Progenitor cell of endocrine pancreas (in vitro differentiated cells): ENCODE measurements around the gene PHKB. TPM values are rescaled to one million over a fixed set of nuclear protein-coding genes. Genes with fewer than 3 reads are reported as not detected.

Source experiments
- DNase-seq: peaks from one replicate; pipeline ENCODE4 v3.0.0; 2021; ENCODE audit warnings: low spot score; ENCODE audit not compliant: unreplicated experiment
- H3K27ac Mint-ChIP-seq: 2 replicates; pipeline ENCODE4 v1.8.0; 2021; ENCODE audit warnings: mild to moderate bottlenecking, moderate library complexity, mixed read lengths
- H3K27me3 Mint-ChIP-seq: 2 replicates; pipeline ENCODE4 v1.8.0; 2021; ENCODE audit warnings: mixed read lengths
- H3K36me3 Mint-ChIP-seq: 2 replicates; pipeline ENCODE4 v1.8.0; 2022; ENCODE audit warnings: mixed read lengths; ENCODE audit not compliant: insufficient read depth
- H3K4me1 Mint-ChIP-seq: 2 replicates; pipeline ENCODE4 v1.8.0; 2021; ENCODE audit warnings: low read depth, mixed read lengths
- H3K4me3 Mint-ChIP-seq: 2 replicates; pipeline ENCODE4 v1.8.0; 2021; ENCODE audit warnings: low read depth, mild to moderate bottlenecking, moderate library complexity, mixed read lengths
- H3K9me3 Mint-ChIP-seq: 2 replicates; pipeline ENCODE4 v1.8.0; 2021; ENCODE audit warnings: low read depth, mixed read lengths
- CTCF ChIP-seq: fragments of 200-600 bp; sonication (generic); IDR thresholded peaks from one replicate; pipeline ENCODE4 v1.5.0; 2021; ENCODE audit warnings: antibody characterized with exemption, mild to moderate bottlenecking; ENCODE audit not compliant: unreplicated experiment
- total RNA-seq: library from RNA; stranded (reverse); gene quantifications from 2 replicates; pipeline ENCODE4 v1.2.1, GENCODE V29; 2021

PHKB gene
- total RNA-seq, 1 donor from 2014 or later = 94.1 TPM

GRCh38 chr16:47631131-47631530 is 170.0 kb downstream of the PHKB start:
- H3K27ac Mint-ChIP-seq = no peak overlapping the region
- H3K4me1 Mint-ChIP-seq = peaks cover 13% of the 10 kb centered on the region
- H3K9me3 Mint-ChIP-seq = peaks cover 3% of the 10 kb centered on the region
- TF ChIP-seq CTCF = no peak
- H3K27me3 Mint-ChIP-seq = no peaks in the 10 kb centered on the region
- no peak for DNase-seq
- no peak overlapping the region for H3K4me3 Mint-ChIP-seq
- H3K36me3 Mint-ChIP-seq = peaks cover 9% of the 10 kb centered on the region

- peaks cover 3% of the 10 kb centered on the region for H3K9me3 Mint-ChIP-seq
- H3K27ac Mint-ChIP-seq = no peak overlapping the region
- DNase-seq = no peak
- H3K4me3 Mint-ChIP-seq = no peak overlapping the region
- no peaks in the 10 kb centered on the region for H3K27me3 Mint-ChIP-seq
- TF ChIP-seq CTCF = no peak
- H3K4me1 Mint-ChIP-seq = no peaks in the 10 kb centered on the region
- peaks cover 11% of the 10 kb centered on the region for H3K36me3 Mint-ChIP-seq
Observed at GRCh38 chr16:47634126-47634525, 173.0 kb downstream of the PHKB start.

GRCh38 chr16:47634727-47635126 is 173.6 kb downstream of the PHKB start:
- H3K4me3 Mint-ChIP-seq = no peak overlapping the region
- H3K4me1 Mint-ChIP-seq = no peaks in the 10 kb centered on the region
- peaks cover 3% of the 10 kb centered on the region for H3K9me3 Mint-ChIP-seq
- no peak overlapping the region for H3K27ac Mint-ChIP-seq
- peaks cover 11% of the 10 kb centered on the region for H3K36me3 Mint-ChIP-seq
- no peaks in the 10 kb centered on the region for H3K27me3 Mint-ChIP-seq
- no peak for TF ChIP-seq CTCF
- DNase-seq = no peak

- peaks cover 3% of the 10 kb centered on the region for H3K4me1 Mint-ChIP-seq
- no peak for DNase-seq
- H3K27me3 Mint-ChIP-seq = no peaks in the 10 kb centered on the region
- no peak overlapping the region for H3K4me3 Mint-ChIP-seq
- TF ChIP-seq CTCF = no peak
- H3K36me3 Mint-ChIP-seq = peaks cover 7% of the 10 kb centered on the region
- no peak overlapping the region for H3K27ac Mint-ChIP-seq
- H3K9me3 Mint-ChIP-seq = peaks cover 2% of the 10 kb centered on the region
Observed at GRCh38 chr16:47636501-47637099, 175.5 kb downstream of the PHKB start.

- Mint-ChIP-seq H3K4me3 (no peak overlapping the region), H3K27ac (no peak overlapping the region), H3K9me3 (no peaks in the 10 kb centered on the region), H3K36me3 (peaks cover 7% of the 10 kb centered on the region), H3K27me3 (no peaks in the 10 kb centered on the region), H3K4me1 (peaks cover 3% of the 10 kb centered on the region)
- DNase-seq = no peak
- TF ChIP-seq CTCF = no peak
Observed at GRCh38 chr16:47638175-47638574, 177.0 kb downstream of the PHKB start.
